ENCODE data around the gene AOC1.

AOC1 gene

DNA sequence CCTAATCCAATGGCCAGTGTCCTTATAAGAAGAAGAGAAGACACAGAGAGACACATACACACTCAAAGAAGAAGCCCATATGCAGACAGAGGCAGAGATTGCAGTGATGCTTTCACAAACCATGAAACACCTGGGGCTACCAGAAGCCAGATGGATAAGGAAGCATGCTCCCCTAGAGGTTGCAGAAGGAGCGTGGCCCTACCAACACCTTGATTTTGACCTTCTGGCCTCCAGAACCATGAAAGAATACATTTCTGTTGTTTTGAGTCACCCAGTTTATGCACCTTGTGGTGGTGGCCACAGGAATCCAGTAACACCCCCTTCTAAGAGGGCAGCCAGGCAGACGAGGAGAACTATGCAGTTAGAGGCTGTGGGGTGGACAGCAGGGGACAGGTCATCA lies 43.5 kb downstream of the AOC1 start:
- H3K4me3 ChIP-seq (replicated peaks in 1 of 2; ENCODE audit: low read depth in 2 of 2, low read length in 2 of 2), result no peak overlapping the region
- no peak for DNase-seq (ENCODE audit: low read depth in 2 of 2)
- TF ChIP-seq, protein P1, sequence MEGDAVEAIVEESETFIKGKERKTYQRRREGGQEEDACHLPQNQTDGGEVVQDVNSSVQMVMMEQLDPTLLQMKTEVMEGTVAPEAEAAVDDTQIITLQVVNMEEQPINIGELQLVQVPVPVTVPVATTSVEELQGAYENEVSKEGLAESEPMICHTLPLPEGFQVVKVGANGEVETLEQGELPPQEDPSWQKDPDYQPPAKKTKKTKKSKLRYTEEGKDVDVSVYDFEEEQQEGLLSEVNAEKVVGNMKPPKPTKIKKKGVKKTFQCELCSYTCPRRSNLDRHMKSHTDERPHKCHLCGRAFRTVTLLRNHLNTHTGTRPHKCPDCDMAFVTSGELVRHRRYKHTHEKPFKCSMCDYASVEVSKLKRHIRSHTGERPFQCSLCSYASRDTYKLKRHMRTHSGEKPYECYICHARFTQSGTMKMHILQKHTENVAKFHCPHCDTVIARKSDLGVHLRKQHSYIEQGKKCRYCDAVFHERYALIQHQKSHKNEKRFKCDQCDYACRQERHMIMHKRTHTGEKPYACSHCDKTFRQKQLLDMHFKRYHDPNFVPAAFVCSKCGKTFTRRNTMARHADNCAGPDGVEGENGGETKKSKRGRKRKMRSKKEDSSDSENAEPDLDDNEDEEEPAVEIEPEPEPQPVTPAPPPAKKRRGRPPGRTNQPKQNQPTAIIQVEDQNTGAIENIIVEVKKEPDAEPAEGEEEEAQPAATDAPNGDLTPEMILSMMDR (IDR thresholded peaks at IDR 0.05; ENCODE audit: low read depth, low read length), result no peak

DNA sequence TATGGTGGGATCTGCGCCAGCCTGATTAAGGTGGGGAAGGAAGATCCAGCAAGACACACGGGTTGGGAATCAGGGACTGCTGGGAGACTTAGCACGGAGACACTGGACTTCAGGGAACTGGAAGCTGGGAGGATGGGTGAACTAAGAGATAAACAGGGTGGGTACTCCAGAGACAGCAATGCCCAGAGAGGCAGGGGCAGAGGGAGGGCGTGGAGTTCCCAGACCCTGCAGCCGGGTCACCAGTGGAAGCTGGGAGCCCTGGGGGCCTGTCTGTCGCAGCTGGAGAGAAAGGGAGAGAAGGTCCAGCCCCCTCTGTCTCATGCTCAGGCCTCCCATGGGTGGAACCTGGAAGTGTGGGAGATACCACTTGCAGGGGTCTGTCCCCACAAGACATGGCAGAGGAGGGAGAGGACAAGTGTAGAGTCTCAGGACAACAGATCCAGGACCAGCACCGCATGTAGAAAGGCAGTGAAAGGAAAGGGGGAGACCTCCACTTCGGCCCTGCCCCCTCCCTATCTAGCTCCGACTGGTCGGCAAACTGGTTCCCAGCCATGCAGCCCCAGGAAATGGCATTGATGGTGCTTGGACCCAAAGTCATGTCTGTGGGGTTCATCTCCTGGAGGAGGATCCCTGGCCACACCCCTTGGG lies 44.4 kb downstream of the AOC1 start:
- H3K4me3 ChIP-seq (replicated peaks in 1 of 2; ENCODE audit: low read depth in 2 of 2, low read length in 2 of 2), result no peak overlapping the region
- TF ChIP-seq, protein P1 (IDR thresholded peaks at IDR 0.05; ENCODE audit: low read depth, low read length), result no peak
- DNase-seq (ENCODE audit: low read depth in 2 of 2), result no peak

DNA sequence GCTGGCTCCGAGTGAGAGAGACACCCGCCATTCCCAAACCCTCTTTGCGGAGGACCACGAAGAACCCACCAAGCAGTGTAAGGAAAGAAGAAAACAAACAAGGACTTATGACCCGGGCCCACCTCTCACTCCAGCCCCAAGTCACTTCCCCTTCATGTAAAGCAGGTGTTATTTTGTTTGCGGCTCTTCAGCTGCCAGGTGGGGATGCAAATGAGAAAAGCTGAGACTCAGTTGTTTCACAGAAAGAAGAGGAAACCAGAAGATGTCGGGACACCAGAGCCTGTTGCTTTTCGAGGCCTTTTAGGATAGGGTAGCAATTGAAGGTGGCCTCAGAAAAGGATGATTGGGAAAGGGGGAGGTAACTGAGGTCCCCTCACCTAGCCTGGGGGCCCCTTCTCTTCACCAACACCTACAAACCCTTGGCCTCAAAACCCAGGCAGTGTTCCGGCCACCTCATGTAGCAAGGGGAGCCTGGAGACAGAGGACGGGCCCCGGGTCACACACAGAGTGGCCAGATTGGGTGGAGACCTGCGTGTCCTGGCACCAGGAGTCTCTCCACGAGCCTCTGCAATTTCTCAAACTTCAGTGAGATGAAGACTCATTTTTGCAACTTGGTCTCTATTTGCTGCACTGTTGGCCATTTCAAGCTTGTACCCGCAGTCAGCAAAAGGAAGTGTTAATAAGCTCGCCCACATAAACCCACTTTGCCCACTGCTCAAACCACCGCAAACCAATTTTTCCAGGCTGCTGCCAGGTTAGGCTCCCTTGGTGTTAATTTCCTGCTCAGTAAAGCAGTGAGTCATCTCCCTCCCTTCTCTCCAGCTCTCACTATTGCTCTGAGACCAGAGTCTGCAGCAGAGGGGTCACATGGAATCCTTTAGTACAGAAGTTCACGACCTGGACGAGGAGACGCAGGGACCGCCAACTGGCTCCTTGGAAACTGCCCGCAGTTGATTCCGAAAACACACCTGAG lies 45.5 kb downstream of the AOC1 start:
- DNase-seq (ENCODE audit: low read depth in 2 of 2), result no peak
- TF ChIP-seq, protein P1 (IDR thresholded peaks at IDR 0.05; ENCODE audit: low read depth, low read length), result no peak
- no peak overlapping the region for H3K4me3 ChIP-seq (replicated peaks in 1 of 2; ENCODE audit: low read depth in 2 of 2, low read length in 2 of 2)

DNA sequence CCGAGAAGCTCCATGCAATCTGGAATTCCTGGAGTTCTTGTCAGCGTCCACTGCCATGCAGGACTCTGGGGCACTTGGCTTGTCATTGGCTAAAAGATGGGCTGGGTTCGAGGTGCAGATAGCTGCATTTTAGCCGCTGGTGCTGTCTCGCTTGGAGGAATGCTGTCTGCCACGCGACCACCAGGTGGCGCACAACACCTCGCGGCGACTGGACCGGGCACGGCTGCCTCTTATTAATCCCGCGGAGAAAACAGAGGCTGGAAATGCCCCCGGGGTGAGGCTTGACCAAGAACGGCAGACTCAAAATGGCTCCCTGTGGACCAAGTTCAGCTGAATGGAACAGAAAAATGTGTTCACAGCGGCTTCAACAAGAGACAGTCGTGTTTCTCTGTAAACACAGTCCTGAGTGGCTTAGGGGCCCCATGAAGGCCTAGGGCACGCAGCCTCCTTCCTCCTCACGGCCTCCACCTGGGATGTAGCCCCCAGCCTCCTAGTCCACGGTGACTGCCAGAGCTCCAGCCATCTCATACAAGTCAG lies 46.2 kb downstream of the AOC1 start:
- peak; percentile 65 to 70 for DNase-seq (ENCODE audit: low read depth in 2 of 2)
- no peak overlapping the region for H3K4me3 ChIP-seq (replicated peaks in 1 of 2; ENCODE audit: low read depth in 2 of 2, low read length in 2 of 2)
- TF ChIP-seq, protein P1 (IDR thresholded peaks at IDR 0.05; ENCODE audit: low read depth, low read length), result peak; percentile 94

DNA sequence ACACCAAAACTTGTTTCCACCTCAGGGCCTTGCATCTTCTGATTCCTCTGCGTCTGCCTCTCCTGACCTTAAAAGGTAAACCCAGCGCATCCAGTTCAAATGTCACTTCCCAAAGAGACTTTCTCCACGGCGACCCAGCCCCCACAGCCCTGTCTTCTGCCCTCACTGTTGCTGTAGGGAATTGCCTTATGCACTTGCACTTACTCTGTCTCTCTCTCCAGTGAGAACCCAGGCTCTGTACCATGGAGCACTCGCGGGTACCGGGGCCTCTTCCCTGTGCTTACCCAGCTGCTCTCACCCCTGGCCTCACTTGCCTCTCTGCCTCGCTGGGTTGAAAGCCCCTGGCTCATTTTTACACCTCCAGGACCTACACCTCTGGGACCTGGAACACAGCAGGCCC lies 48.4 kb downstream of the AOC1 start:
- TF ChIP-seq, protein P1 (IDR thresholded peaks at IDR 0.05; ENCODE audit: low read depth, low read length), result no peak
- DNase-seq (ENCODE audit: low read depth in 2 of 2), result no peak
- no peak overlapping the region for H3K4me3 ChIP-seq (replicated peaks in 1 of 2; ENCODE audit: low read depth in 2 of 2, low read length in 2 of 2)

DNA sequence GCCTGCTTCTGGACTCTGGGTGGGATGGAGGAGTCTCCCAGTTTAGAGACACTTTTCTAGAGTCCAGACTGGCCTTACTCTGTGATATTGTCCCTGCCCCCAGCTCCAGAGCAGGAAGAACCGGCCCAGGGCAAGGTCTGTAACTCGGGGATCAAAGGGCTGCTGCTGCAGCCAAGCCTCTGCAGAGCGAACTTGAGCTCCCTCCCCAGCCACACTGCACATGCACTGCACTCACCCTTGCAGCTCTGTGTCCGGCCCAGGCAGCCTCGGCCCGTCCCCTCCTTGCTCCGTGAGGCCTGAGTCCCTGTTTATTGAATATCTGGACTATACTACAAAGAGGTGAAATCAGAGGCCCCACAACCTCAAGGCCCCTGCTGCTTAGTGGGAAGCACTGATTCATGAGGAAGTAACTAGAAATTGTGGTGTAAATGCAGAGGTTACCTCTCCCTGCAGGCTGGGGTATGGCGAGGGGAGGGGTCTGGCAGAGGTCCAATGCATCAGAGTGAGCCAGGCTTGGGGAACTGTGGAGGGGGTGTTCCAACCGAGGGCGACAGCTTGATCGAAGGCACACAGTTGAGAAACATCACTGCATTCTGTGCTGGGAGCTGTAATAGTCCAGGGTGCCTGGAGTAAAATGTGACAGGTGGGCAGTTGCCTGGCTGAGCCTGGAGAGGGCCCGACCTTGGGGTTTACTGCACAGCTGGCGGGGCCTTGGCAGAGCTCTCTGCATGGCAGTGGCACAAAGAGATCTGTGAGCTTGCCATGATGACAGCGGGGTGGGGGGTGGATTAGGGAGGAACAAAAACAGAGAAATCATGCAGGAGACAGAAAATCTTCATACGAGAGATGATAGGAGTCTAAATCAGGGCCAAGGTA lies 49.1 kb downstream of the AOC1 start:
- DNase-seq (ENCODE audit: low read depth in 2 of 2), result no peak
- no peak overlapping the region for H3K4me3 ChIP-seq (replicated peaks in 1 of 2; ENCODE audit: low read depth in 2 of 2, low read length in 2 of 2)
- TF ChIP-seq, protein P1 (IDR thresholded peaks at IDR 0.05; ENCODE audit: low read depth, low read length), result no peak

All from cardiac fibroblast (primary cell).